ENCODE data around the gene QKI. TPM values are rescaled to one million over a fixed set of nuclear protein-coding genes. Genes with fewer than 3 reads are reported as not detected.
"Not testable (repeated sequence)": the region's sequence is repeated elsewhere in the genome, so short reads cannot be mapped to it uniquely, and the experiment has no call there.

Gene QKI
- polyA plus RNA-seq, 6 donors from 2014 or later: 20.4 to 67.9 (median 26.6) TPM

DNA sequence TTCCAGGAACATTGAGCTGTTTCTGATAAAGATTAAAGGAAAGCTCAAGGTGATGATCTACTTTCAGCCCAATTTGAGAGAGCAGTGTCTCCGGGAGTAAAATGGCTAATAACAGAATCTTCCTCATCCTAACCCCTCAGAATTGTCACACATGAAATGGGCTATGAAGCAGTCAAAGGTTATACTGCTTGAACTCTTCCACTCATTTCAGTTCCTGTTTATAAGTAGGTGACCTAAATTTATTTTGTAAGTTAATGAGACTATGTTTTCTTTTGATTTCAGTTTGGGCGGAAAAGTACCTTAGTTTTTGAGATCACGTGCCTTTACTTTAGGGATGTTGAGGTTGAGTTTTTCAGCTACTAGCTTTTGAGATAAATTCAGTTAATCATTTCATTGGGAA lies 47.2 kb downstream of the QKI start:
- Mint-ChIP-seq H3K36me3 (peaks cover 0 to 20% of the 10 kb centered on the region in 2 donors), H3K9me3 (peaks cover 0 to 2% (median 0%) of the 10 kb centered on the region in 7 donors), H3K4me1 (peaks cover 40 to 69% (median 68%) of the 10 kb centered on the region in 3 donors), H3K27me3 (no peaks in the 10 kb centered on the region), H3K4me3 (peak overlapping the region in 7 of 8 donors; percentile 19 to 65 (median 52)), H3K27ac (peak overlapping the region in 4 of 6 donors; percentile 1 to 91 (median 75))
- peak; percentile 65 to 70 for ATAC-seq (ENCODE audit: low read depth in 2 of 2)
- peak; percentile 14 for DNase-seq

DNA sequence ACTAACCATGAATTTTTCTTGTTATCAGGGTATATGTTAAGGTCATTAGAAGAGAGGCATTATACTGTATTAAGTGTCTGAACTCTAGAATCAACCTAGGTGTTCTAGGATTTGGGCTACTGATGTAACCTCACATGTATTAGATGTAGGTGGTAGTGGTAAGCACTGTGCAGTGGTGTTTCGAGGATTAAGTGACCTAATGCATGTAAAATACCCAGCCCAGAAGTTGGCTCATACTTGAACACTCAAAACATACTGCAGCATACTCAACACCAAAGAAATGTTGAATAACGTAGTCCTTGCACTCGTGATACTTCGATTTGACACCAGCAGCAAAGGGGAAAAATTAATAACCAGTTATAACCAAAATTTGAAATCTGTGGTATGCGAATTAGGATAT lies 48.7 kb downstream of the QKI start:
- no peak for ATAC-seq (ENCODE audit: low read depth in 2 of 2)
- Mint-ChIP-seq H3K4me1 (peaks cover 34 to 62% (median 59%) of the 10 kb centered on the region in 3 donors), H3K4me3 (no peak overlapping the region), H3K36me3 (peaks cover 0 to 18% of the 10 kb centered on the region in 2 donors), H3K9me3 (peaks cover 0 to 5% (median 0%) of the 10 kb centered on the region in 7 donors), H3K27ac (peak overlapping the region in 4 of 6 donors; percentile 29 to 75 (median 59)), H3K27me3 (no peaks in the 10 kb centered on the region)
- DNase-seq: no peak

DNA sequence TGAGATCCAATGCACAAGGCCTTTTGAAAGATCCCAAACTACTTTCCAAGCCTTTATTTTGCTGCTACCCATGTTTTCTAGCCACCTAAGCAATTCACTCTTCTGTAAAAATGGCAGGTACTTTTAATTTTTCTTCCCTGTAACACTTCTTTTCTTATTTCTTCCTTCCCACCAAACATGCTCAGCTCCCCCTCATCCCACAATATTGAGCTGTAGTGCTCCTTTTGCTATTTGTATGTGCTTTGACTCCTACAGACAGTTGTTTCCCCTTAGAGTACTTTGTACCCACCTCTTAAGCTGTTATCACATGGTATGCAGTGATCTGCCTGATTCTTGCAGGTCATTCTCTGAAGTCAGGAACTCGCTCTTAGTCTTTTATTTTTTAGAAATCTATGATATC lies 49.3 kb downstream of the QKI start:
- Mint-ChIP-seq H3K36me3 (peaks cover 0 to 22% of the 10 kb centered on the region in 2 donors), H3K4me1 (peaks cover 34 to 68% (median 55%) of the 10 kb centered on the region in 3 donors), H3K9me3 (peaks cover 0 to 5% (median 0%) of the 10 kb centered on the region in 7 donors), H3K27ac (no peak overlapping the region), H3K27me3 (no peaks in the 10 kb centered on the region), H3K4me3 (peak overlapping the region in 1 of 8 donors; percentile 22)
- ATAC-seq (ENCODE audit: low read depth in 2 of 2): no peak
- DNase-seq: no peak

DNA sequence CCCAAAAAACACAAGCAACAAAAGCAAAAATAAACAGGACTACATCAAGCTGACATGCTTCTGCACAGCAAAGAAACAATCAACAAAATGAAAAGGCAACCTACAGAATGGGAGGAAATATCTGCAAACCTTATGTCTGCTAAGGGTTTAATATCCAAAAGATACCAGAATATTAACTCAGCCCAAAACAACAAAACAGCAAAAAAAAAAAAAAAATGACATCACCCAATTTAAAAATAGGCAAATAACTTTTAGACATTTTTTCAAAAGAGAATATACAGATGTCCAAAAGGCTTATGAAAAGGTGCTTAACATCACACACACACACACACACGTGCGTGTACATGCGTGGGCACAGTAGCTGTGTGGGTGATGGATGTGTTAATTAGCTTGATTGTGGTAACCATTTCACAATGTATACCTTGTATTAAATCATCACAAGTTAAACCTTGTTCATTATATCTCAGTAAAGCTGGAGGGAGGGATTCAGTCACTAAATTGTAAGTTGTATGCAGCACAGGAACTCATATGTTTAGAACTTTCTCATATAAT lies 52.4 kb downstream of the QKI start:
- H3K4me1 Mint-ChIP-seq: peaks cover 19 to 44% (median 25%) of the 10 kb centered on the region in 3 donors
- no peak overlapping the region for H3K4me3 Mint-ChIP-seq
- no peak overlapping the region for H3K27ac Mint-ChIP-seq
- DNase-seq (no peak), ATAC-seq (ENCODE audit: low read depth in 2 of 2) (no peak)
- H3K36me3 Mint-ChIP-seq: peaks cover 26 to 48% of the 10 kb centered on the region in 2 donors
- H3K9me3 Mint-ChIP-seq: peaks cover 11 to 20% (median 15%) of the 10 kb centered on the region in 7 donors
- H3K27me3 Mint-ChIP-seq: no peaks in the 10 kb centered on the region

DNA sequence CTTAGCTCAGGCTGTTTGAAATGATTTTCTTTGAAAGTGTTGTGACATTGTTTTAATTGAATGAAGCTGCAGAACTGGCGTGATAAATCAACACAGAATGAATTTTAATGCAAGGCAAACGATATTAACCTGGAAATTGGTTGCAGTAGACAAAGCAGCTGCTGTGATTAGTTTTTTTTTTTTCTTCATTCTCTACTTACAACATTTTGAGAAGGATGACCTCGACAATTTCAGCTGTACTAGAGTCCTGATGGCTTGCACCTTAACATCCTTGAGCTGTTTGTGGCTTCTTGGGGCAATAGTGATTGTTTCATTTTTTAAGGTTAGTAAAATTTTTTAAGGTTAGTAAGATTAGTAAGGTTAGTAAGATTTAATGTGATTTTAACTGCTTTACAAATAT lies 54.2 kb downstream of the QKI start:
- Mint-ChIP-seq H3K27ac (no peak overlapping the region), H3K27me3 (no peaks in the 10 kb centered on the region), H3K4me1 (peaks cover 16 to 41% (median 20%) of the 10 kb centered on the region in 3 donors), H3K9me3 (peaks cover 11 to 20% (median 15%) of the 10 kb centered on the region in 7 donors), H3K36me3 (peaks cover 26 to 48% of the 10 kb centered on the region in 2 donors), H3K4me3 (no peak overlapping the region)
- ATAC-seq (ENCODE audit: low read depth in 2 of 2) (no peak), DNase-seq (no peak)

DNA sequence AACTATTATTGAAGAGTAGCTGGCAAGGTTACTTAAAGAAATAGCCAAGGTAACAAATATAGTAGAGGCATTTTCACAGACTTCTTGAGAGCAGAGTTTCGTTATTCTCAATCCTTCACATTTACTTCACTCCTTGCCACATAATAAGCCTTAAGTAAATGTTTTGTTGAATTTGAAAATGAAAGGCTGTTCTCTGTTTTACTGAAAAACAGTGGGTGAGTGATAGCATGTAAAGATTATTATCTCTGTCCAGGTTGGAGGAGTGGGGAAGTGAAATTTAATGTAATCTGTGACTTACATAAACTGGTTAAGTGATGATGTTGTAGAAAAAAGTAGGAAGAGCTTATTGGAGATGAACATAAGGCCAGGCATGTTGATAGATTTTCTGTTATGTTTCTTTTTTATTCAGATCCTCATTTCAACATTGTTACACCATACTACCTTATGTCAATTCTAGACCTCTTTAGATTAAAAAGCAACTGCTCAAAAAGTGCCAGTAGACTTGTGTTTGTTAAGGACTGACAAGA lies 55.0 kb downstream of the QKI start:
- Mint-ChIP-seq H3K4me1 (peaks cover 14 to 33% (median 24%) of the 10 kb centered on the region in 3 donors), H3K9me3 (peaks cover 11 to 20% (median 15%) of the 10 kb centered on the region in 7 donors), H3K36me3 (peaks cover 26 to 42% of the 10 kb centered on the region in 2 donors), H3K27ac (peak overlapping the region in 1 of 6 donors; percentile 35), H3K27me3 (no peaks in the 10 kb centered on the region), H3K4me3 (no peak overlapping the region)
- DNase-seq: no peak
- ATAC-seq (ENCODE audit: low read depth in 2 of 2): no peak

DNA sequence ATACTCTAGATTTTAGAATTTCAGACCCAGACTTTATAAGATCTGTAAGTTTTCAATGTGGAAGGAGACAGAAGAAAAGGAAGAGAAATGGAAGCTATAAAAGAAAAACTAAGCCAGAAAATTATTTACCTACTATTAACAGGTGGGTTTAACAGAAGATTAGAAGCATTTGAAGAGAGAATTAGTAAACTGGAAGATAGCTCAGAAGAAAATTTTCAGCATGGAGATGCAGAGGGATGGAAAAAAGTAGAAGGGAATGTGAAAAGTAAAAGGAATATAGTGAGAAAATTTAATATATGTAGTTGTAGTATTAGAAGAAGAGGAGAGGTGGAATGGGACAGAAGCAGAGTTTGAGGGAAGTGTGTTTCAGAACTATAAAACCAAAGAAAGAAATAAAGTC lies 56.1 kb downstream of the QKI start:
- no peaks in the 10 kb centered on the region for H3K27me3 Mint-ChIP-seq
- H3K4me3 Mint-ChIP-seq: no peak overlapping the region
- peaks cover 26 to 40% of the 10 kb centered on the region in 2 donors for H3K36me3 Mint-ChIP-seq
- peaks cover 11 to 20% (median 15%) of the 10 kb centered on the region in 7 donors for H3K9me3 Mint-ChIP-seq
- ATAC-seq (ENCODE audit: low read depth in 2 of 2): no peak
- peaks cover 14 to 35% (median 22%) of the 10 kb centered on the region in 3 donors for H3K4me1 Mint-ChIP-seq
- peak overlapping the region in 1 of 6 donors; percentile 75 for H3K27ac Mint-ChIP-seq
- DNase-seq: no peak

DNA sequence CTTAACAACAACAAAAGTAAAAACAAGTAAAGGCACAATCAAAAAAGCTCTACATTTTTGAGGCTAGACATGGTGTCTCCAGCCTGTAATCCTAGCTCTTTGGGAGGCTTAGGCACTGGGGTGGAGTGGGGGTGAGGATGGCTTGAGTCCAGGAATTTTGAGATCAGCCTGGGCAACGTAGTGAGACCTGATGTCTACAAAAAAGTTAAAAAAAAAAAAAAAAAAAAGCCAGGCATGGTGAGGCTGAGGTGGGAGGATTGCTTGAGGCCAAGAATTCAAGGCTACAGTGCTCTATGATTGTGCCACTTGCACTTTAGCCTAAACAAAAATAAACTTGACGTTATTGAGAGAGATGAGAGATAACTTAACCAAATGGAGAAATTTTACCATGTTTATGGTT lies 60.1 kb downstream of the QKI start:
- H3K4me1 Mint-ChIP-seq: peaks cover 10 to 24% (median 14%) of the 10 kb centered on the region in 3 donors
- peaks cover 22 to 32% of the 10 kb centered on the region in 2 donors for H3K36me3 Mint-ChIP-seq
- DNase-seq (no peak), ATAC-seq (ENCODE audit: low read depth in 2 of 2) (no peak)
- no peaks in the 10 kb centered on the region for H3K27me3 Mint-ChIP-seq
- H3K27ac Mint-ChIP-seq: peak overlapping the region in 3 of 6 donors; percentile 10 to 87 (median 72)
- no peak overlapping the region for H3K4me3 Mint-ChIP-seq
- peaks cover 11 to 18% (median 11%) of the 10 kb centered on the region in 7 donors for H3K9me3 Mint-ChIP-seq

DNA sequence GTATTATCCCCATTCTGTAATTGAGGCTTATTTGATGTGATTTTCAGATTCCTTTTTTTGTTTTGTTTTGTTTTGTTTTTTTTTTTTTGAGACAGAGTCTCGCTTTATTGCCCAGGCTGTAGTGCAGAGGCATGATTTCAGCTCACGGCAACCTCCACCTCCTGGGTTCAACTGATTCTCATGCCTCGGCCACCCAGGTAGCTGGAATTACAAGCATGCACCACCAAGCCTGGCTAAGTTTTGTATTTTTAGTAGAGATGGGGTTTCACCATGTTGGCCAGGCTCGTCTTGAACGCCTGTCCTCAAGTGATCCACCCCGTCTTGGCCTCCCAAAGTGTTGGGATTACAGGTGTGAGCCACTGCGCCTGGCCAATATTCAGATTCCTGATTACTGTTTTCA lies 62.4 kb downstream of the QKI start:
- not testable (repeated sequence) for H3K9me3 Mint-ChIP-seq; ATAC-seq (ENCODE audit: low read depth in 2 of 2); DNase-seq; H3K4me3 Mint-ChIP-seq; H3K27me3 Mint-ChIP-seq; H3K27ac Mint-ChIP-seq
- Mint-ChIP-seq H3K4me1 (peaks cover 12 to 29% (median 21%) of the 10 kb centered on the region in 3 donors), H3K36me3 (peaks cover 15 to 20% of the 10 kb centered on the region in 2 donors)

DNA sequence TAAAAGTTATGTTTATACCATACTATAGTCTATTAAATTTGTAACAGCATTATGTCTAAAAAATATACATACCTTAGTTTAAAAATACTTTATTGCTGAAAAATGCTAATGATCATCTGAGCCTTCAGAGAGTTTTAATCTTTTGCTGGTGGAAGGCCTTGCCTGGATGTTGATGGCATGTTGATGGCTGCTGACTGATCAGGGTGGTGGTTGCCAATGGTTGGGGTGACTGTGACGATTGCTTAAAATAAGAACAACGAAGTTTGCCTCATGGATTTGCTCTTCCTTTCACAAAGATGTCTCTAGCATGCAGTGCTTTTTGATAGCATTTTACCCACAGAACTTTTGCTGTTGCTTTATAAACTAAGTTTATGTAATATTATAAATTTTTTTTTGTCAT lies 68.6 kb downstream of the QKI start:
- Mint-ChIP-seq H3K27ac (no peak overlapping the region), H3K4me3 (no peak overlapping the region), H3K27me3 (no peaks in the 10 kb centered on the region), H3K36me3 (peaks cover 15 to 19% of the 10 kb centered on the region in 2 donors), H3K4me1 (peaks cover 38 to 53% (median 45%) of the 10 kb centered on the region in 3 donors), H3K9me3 (no peaks in the 10 kb centered on the region)
- DNase-seq (no peak), ATAC-seq (ENCODE audit: low read depth in 2 of 2) (no peak)

DNA sequence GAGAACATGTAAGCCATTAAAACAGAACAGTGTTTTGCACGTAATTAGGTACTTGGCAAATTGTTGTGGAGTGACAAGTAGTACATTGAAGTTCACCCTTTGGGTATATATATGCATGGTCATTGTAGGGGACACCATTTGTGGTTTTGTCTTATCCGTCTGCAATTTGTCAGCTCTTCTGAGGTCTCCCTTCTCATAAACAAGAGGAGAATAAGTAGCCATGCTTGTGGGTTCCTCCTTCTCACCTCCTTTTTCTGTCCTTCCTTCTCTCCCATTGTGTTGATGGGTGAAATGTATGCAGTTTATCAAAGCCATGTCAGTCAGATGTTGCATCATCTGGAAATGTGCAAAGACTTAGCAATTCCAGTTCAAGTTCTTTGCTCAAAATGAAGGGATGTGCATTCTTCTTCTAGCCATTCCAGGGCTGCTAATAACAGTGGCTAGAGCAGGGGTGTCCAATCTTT lies 70.9 kb downstream of the QKI start:
- ATAC-seq (ENCODE audit: low read depth in 2 of 2): no peak
- Mint-ChIP-seq H3K9me3 (no peaks in the 10 kb centered on the region), H3K27me3 (no peaks in the 10 kb centered on the region), H3K4me3 (no peak overlapping the region), H3K4me1 (peaks cover 51 to 73% (median 53%) of the 10 kb centered on the region in 3 donors), H3K27ac (no peak overlapping the region), H3K36me3 (peaks cover 8 to 9% of the 10 kb centered on the region in 2 donors)
- no peak for DNase-seq

DNA sequence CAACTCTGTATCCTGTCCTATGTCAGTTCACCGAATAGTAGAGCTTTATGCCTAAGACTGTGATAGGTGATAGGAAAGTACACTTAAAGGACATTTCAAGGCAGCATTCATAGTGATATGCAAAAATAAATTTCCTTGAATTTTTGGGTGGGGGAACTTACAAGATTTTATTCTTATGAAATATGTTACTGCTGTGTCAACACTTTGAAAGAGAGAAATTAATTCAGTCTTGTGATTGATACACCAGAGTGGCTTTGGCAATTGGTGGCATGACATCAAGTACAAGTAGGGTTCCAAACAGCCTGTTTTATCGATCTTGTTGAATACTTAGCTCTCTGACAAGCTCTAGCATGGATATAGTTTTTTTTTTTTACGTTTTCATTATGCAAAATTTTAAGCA lies 72.3 kb downstream of the QKI start:
- Mint-ChIP-seq H3K27me3 (no peaks in the 10 kb centered on the region), H3K27ac (no peak overlapping the region), H3K4me3 (no peak overlapping the region), H3K4me1 (peaks cover 50 to 73% (median 55%) of the 10 kb centered on the region in 3 donors), H3K9me3 (no peaks in the 10 kb centered on the region), H3K36me3 (peaks cover 0 to 5% of the 10 kb centered on the region in 2 donors)
- DNase-seq (no peak), ATAC-seq (ENCODE audit: low read depth in 2 of 2) (no peak)

DNA sequence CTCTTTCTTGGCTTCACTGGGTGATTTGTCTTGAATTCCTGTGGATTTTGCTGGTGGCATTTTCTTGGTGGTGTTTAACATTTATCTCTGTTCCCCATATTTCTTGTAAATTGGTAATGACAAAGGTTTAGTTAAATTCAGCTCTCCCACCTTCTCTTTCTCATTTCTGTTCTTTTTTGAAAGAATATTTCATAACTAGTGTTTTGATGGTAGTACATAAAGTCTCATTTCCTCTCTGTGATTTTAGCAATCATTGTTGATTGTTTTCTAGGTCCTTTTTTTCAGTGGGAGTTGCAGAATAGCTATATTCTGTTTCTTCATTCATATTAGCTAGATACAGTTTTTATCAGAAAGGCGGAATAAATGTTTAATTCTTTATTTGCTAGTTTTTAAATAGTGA lies 73.1 kb downstream of the QKI start:
- H3K4me1 Mint-ChIP-seq: peaks cover 51 to 69% (median 54%) of the 10 kb centered on the region in 3 donors

DNA sequence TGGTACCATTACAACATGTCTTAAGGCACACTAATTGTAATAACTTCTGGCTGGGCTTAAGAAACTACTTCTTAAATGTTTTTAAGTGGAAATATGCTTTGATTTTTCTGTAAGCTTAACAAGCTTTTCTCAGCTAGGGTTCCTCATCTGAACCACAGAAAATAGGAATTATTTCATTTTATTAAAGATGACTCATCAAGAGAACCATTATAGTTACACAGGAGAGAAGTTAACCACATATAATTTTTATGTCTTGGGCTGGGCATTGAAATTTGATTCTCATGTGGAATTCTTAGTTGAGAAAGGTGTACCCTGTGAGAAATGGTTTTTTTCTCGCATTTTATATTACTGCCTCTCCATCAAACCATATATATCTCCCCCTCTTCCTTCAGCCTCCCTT lies 75.1 kb downstream of the QKI start:
- peak overlapping the region in 1 of 6 donors; percentile 19 for H3K27ac Mint-ChIP-seq
- H3K4me1 Mint-ChIP-seq: peaks cover 51 to 68% (median 55%) of the 10 kb centered on the region in 3 donors
- DNase-seq (no peak), ATAC-seq (ENCODE audit: low read depth in 2 of 2) (no peak)
- no peak overlapping the region for H3K4me3 Mint-ChIP-seq
- H3K9me3 Mint-ChIP-seq: no peaks in the 10 kb centered on the region
- H3K27me3 Mint-ChIP-seq: no peaks in the 10 kb centered on the region
- H3K36me3 Mint-ChIP-seq: no peaks in the 10 kb centered on the region

More for the DNA sequence above, 73.1 kb downstream of the QKI start:
- peak overlapping the region in 2 of 6 donors; percentile 26 to 48 for H3K27ac Mint-ChIP-seq
- H3K27me3 Mint-ChIP-seq: no peaks in the 10 kb centered on the region
- peak overlapping the region in 1 of 8 donors; percentile 0 for H3K4me3 Mint-ChIP-seq
- peaks cover 0 to 5% of the 10 kb centered on the region in 2 donors for H3K36me3 Mint-ChIP-seq
- ATAC-seq (ENCODE audit: low read depth in 2 of 2) (no peak), DNase-seq (no peak)
- no peaks in the 10 kb centered on the region for H3K9me3 Mint-ChIP-seq

Data from naive B cell (primary cell).